Ascending aorta (tissue), 2 donors: ENCODE data around the gene PACS2. TPM values are rescaled to one million over a fixed set of nuclear protein-coding genes. Genes with fewer than 3 reads are reported as not detected.

Source experiments
- DNase-seq, 2 donors: peaks; one replicate each; pipeline ENCODE4 v3.0.0-alpha.2; 2019; ENCODE audit warnings: low spot score in 2 of 2
- H3K27ac ChIP-seq, 2 donors: fragments of 200-600 bp; sonication (generic); one replicate each; pipeline ENCODE4 v1.5.1; 2016 to 2017; ENCODE audit warnings: mild to moderate bottlenecking in 1 of 2
- H3K27me3 ChIP-seq: fragments of 200-600 bp; sonication (generic); one replicate; pipeline ENCODE4 v1.5.1; 2017
- H3K36me3 ChIP-seq, 2 donors: fragments of 200-600 bp; sonication (generic); one replicate each; pipeline ENCODE4 v1.5.1; 2016
- H3K4me1 ChIP-seq, 2 donors: fragments of 200-600 bp; sonication (generic); one replicate each; pipeline ENCODE4 v1.5.1; 2016 to 2017; ENCODE audit warnings: mild to moderate bottlenecking in 1 of 2
- H3K4me3 ChIP-seq, 2 donors: fragments of 200-600 bp; sonication (generic); one replicate each; pipeline ENCODE4 v1.5.1; 2016 to 2017; ENCODE audit warnings: mild to moderate bottlenecking in 1 of 2
- H3K9me3 ChIP-seq, 2 donors: fragments of 200-600 bp; sonication (generic); one replicate each; pipeline ENCODE4 v1.5.1; 2016
- CTCF ChIP-seq, 3 experiments: fragments of 200-600 bp in 2 of 3; fragments of 450-650 bp in 1 of 3; sonication (generic) in 2 of 3; IDR thresholded peaks; one replicate each; pipeline ENCODE4 v1.5.1; 2016 to 2019; ENCODE audit warnings: antibody characterized with exemption in 3 of 3, mild to moderate bottlenecking in 1 of 3, moderate library complexity in 1 of 3
- intact Hi-C: fragments of 100-400 bp; cut with DNase I; formaldehyde crosslinking; loops from one replicate; pipeline ENCODE4 v1.15.1; 2023
- total RNA-seq: library from RNA; depleted of rRNA; stranded (reverse); fragments of >200 nt; gene quantifications from one replicate; pipeline ENCODE4 v1.1.0, GENCODE V29; 2016

The PACS2 gene
- total RNA-seq, 1 donor from 2014 or later, result 153 TPM

GRCh38 chr14:105422695-105423487 is 108.3 kb downstream of the PACS2 start:
- H3K4me3 ChIP-seq, result no peak overlapping the region
- H3K27ac ChIP-seq, result peak overlapping the region in 1 of 2 donors; percentile 28
- H3K9me3 ChIP-seq, result no peaks in the 10 kb centered on the region
- no peaks in the 10 kb centered on the region for H3K27me3 ChIP-seq
- TF ChIP-seq CTCF (IDR thresholded peaks at IDR 0.05), result no peak
- peaks cover 2 to 9% of the 10 kb centered on the region in 2 donors for H3K36me3 ChIP-seq
- peaks cover 10 to 22% of the 10 kb centered on the region in 2 donors for H3K4me1 ChIP-seq
- DNase-seq, result no peak
- intact Hi-C loops, result no loop called here

GRCh38 chr14:105423488-105424195 is 109.1 kb downstream of the PACS2 start:
- DNase-seq, result no peak
- H3K27me3 ChIP-seq, result no peaks in the 10 kb centered on the region
- intact Hi-C loops, result no loop called here

GRCh38 chr14:105424861-105425260 is 110.3 kb downstream of the PACS2 start:
- intact Hi-C loops, result no loop called here
- no peaks in the 10 kb centered on the region for H3K9me3 ChIP-seq

More at GRCh38 chr14:105423488-105424195, 109.1 kb downstream of the PACS2 start:
- Histone ChIP-seq H3K4me3 (no peak overlapping the region), H3K9me3 (no peaks in the 10 kb centered on the region), H3K4me1 (peaks cover 10 to 22% of the 10 kb centered on the region in 2 donors), H3K27ac (no peak overlapping the region), H3K36me3 (peaks cover 2 to 9% of the 10 kb centered on the region in 2 donors)
- TF ChIP-seq CTCF (IDR thresholded peaks at IDR 0.05), result no peak

GRCh38 chr14:105425823-105426247 is 111.3 kb downstream of the PACS2 start:
- Histone ChIP-seq H3K27ac (no peak overlapping the region), H3K4me1 (peaks cover 4 to 20% of the 10 kb centered on the region in 2 donors), H3K36me3 (peaks cover 2 to 9% of the 10 kb centered on the region in 2 donors), H3K27me3 (no peaks in the 10 kb centered on the region), H3K9me3 (no peaks in the 10 kb centered on the region), H3K4me3 (no peak overlapping the region)
- intact Hi-C loops, result no loop called here
- TF ChIP-seq CTCF (IDR thresholded peaks at IDR 0.05), result no peak
- no peak for DNase-seq

More at GRCh38 chr14:105424861-105425260, 110.3 kb downstream of the PACS2 start:
- Histone ChIP-seq H3K36me3 (peaks cover 2 to 9% of the 10 kb centered on the region in 2 donors), H3K27ac (no peak overlapping the region), H3K4me1 (peaks cover 10 to 14% of the 10 kb centered on the region in 2 donors), H3K4me3 (no peak overlapping the region), H3K27me3 (no peaks in the 10 kb centered on the region)
- TF ChIP-seq CTCF (IDR thresholded peaks at IDR 0.05), result no peak
- DNase-seq, result no peak

GRCh38 chr14:105426416-105427130 is 112.0 kb downstream of the PACS2 start:
- H3K27me3 ChIP-seq, result no peaks in the 10 kb centered on the region
- no peak overlapping the region for H3K27ac ChIP-seq
- TF ChIP-seq CTCF (IDR thresholded peaks at IDR 0.05), result no peak
- DNase-seq, result no peak
- no peak overlapping the region for H3K4me3 ChIP-seq
- H3K9me3 ChIP-seq, result no peaks in the 10 kb centered on the region
- H3K4me1 ChIP-seq, result peaks cover 0 to 12% of the 10 kb centered on the region in 2 donors
- peaks cover 2 to 9% of the 10 kb centered on the region in 2 donors for H3K36me3 ChIP-seq
- intact Hi-C loops, result no loop called here
